Measurements from ENCODE around the gene TAF11L4.
"Not testable (repeated sequence)": the region's sequence is repeated elsewhere in the genome, so short reads cannot be mapped to it uniquely, and the experiment has no call there.

The TAF11L4 gene

GRCh38 chr5:17521501-17521900, at the start of gene TAF11L4:
TAF11L4 (plus strand) TSS chr5:17521801.
- not testable (repeated sequence) for DNase-seq (ENCODE audit: low spot score)

DNA sequence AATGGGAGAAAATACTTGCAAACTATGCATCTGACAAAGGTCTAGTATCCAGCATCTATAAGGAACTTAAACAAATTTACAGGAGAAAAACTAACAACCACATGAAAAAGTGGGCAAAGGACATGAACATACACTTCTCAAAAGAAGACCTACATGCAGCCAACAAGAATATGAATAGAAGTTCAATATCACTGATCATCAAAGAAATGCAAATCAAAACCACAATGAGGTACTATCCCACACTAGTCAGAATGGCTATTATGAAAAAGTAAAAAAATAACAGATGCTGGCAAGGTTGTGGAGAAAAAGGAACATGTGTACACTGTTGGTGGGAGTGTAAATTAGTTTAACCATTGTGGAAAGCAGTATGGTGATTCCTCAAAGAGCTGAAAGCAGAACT, 46.5 kb upstream of the TAF11L4 start:
- not testable (repeated sequence) for DNase-seq (ENCODE audit: low spot score)

- no peak for DNase-seq (ENCODE audit: low spot score)
Observed at GRCh38 chr5:17477043-17477442, 44.6 kb upstream of the TAF11L4 start.

GRCh38 chr5:17477573-17478265, 43.9 kb upstream of the TAF11L4 start:
- DNase-seq (ENCODE audit: low spot score), result no peak

GRCh38 chr5:17481378-17481777, 40.2 kb upstream of the TAF11L4 start:
- DNase-seq (ENCODE audit: low spot score), result no peak

DNA sequence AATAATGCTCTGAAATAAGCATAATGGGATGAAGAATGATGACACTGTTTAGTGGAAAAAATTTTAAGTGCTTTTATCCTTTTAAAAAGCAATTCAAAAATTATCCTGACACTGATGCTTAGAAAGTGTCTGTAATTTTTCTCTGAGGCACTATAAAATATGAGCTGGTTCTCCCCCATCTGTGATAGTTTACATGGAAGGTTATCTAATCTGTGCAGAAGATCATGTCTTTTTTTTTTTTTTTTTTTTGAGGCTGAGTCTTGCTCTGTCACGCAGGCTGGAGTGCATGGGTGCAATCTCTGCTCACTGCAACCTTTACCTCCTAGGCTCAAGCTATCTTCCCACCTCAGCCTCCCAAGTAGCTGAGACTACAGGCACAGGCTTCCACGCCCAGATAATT, 38.8 kb upstream of the TAF11L4 start:
- DNase-seq (ENCODE audit: low spot score), result no peak

DNA sequence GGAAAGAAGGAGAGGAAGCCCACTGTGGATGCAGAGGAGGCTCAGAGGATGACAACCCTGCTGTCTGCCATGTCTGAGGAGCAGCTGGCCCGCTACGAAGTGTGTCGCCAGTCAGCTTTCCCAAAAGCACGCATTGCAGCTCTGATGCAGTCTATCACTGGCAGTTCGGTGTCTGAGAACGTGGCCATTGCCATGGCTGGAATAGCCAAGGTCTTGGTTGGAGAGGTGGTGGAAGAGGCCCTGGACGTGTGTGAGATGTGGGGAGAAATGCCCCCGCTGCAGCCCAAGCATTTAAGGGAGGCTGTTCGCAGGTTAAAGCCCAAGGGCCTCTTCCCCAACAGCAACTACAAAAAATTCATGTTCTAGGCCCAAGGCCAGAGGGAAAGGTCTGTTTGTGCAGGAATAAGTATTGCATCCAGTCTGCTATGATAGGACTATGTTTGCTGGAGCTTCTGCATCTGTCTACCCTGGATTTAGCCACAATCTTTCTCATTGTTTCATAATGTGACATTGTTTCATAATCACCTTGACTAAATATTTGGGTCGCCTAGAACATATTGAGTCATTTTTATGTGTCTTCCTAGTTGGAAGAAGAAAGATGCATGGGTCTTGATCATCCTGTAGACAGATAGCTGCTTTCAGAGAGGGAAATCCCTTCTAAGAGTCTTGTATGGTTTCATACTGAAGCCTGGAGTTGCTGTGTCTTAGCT, 35.0 kb upstream of the TAF11L4 start:
- DNase-seq (ENCODE audit: low spot score), result not testable (repeated sequence)

GRCh38 chr5:17487174-17487512, 34.5 kb upstream of the TAF11L4 start:
- DNase-seq (ENCODE audit: low spot score), result no peak

GRCh38 chr5:17491257-17491656, 30.3 kb upstream of the TAF11L4 start:
- DNase-seq (ENCODE audit: low spot score), result not testable (repeated sequence)

- no peak for DNase-seq (ENCODE audit: low spot score)
Observed at GRCh38 chr5:17492770-17493169, 28.8 kb upstream of the TAF11L4 start.

DNA sequence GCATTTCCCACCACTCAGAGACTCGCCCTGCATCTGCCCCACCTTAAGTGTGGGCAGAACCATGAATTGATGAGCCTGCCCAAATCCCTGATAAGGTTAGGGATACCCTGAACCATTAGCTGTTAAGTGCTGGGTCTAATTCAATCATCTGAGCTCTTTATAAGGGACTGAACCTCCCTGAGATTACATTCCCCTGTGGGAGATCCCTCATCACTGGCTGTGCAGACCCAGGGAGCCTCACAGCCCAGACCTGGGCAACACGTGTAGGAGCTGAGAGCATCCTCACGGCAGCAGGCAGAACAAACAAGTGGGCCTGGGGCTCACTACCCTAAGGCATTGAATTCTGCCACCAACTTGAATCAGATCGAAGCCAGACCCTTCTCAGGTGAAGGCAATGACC, 24.2 kb upstream of the TAF11L4 start:
- no peak for DNase-seq (ENCODE audit: low spot score)

DNA sequence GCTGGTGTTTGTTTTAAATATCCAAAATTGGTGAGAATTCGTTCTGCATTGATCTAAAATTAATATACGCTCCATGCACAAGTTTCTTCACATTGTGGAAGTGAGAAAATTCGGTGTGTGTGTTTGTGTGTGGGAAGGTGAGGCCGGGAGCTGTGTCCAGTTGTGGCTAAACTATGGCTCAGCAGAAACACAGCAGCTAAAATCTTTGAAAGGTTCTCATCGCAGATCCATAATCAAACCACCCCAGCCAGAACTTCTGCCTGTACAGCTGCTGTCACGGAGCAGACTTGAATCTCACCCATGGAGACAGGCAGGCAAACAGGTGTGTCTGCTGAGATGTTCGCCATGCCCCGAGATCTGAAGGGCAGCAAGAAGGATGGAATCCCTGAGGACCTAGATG, 23.7 kb upstream of the TAF11L4 start, which contains the start of gene TAF11L2:
Gene TAF11L2 (plus strand): TSS at position 301 of the 400 bp plus-strand sequence.
- not testable (repeated sequence) for DNase-seq (ENCODE audit: low spot score)

DNA sequence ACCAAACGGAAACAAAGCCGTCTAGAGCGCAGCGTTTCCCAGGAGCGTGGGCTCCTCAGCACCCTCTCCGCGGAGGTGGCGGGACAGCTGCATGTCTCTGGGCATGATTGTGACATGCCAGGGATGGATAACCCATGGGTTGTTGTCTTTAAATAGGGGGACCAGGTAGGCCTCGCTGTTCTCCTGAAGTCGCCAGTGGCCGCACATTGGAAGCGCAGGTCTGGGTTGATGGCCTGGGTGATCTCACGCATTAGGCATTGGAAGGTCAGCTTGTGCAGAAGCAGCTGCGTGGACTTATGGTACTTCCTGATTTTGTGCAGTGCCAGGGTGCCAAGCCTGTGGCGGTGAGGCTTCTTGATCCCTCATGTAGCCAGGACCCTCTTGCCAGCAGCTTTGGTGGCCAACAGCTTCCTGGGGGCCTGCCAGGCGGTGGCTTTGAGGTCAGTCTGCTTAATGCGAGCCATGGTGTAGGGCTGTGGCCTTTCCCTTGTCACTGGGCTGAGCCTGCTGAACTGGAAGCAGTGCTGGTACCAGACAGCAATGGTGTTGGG, 9.8 kb upstream of the TAF11L4 start:
- no peak for DNase-seq (ENCODE audit: low spot score)

DNA sequence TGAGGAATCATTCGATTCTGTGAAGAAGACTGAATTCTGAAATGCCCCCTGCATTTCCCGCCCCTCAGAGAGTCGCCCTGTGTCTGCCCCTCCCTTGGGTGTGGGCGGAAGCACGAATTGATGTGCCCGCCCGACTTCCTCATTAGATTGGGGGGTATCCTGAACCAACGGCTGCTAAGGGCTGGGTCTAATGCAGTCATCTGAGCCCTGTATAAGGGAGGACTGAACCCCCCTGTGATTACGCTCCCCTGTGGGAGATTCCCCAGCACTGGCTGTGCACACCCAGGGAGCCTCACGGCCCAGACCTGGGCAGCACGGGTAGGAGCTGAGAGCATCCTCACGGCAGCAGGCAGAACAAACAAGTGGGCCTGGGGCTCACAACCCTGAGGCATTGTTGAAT, 4.1 kb upstream of the TAF11L4 start:
- not testable (repeated sequence) for DNase-seq (ENCODE audit: low spot score)

GRCh38 chr5:17518067-17518466, 3.5 kb upstream of the TAF11L4 start, which contains the start of gene TAF11L3:
TAF11L3 (plus strand) TSS chr5:17518367.
- DNase-seq (ENCODE audit: low spot score), result not testable (repeated sequence)

GRCh38 chr5:17519508-17519907, 2.1 kb upstream of the TAF11L4 start:
- not testable (repeated sequence) for DNase-seq (ENCODE audit: low spot score)

- DNase-seq (ENCODE audit: low spot score), result not testable (repeated sequence)
Observed at GRCh38 chr5:17524935-17525334, 3.3 kb downstream of the TAF11L4 start, which contains the start of gene TAF11L5. TAF11L5 (plus strand) TSS chr5:17525235.

DNA sequence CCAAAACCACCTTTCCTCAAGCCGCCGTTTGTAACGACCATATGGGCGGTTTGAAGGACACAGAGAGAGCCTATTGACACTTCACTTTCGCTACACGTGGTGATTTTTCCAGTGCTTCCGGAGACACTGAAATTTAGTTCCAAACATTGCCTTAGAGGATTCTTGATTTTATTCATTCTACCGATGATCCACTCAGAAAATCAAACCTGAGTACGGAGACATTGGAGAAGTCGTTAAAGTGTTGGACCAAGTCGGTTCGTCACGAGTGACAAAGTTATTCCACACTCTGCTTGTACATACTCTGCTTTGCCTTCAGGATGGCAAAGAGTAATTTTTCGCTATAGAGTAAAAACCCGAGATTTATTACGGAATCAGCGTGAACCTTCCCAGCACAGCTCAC, 4.9 kb downstream of the TAF11L4 start:
- not testable (repeated sequence) for DNase-seq (ENCODE audit: low spot score)

GRCh38 chr5:17528369-17528768, 6.8 kb downstream of the TAF11L4 start, which contains the start of gene TAF11L6:
TAF11L6 (plus strand) TSS chr5:17528669.
- not testable (repeated sequence) for DNase-seq (ENCODE audit: low spot score)

Measured in D341Med (cell line).